Psoas muscle (tissue), 8 donors: ENCODE measurements around the gene TOMM7. TPM values are rescaled to one million over a fixed set of nuclear protein-coding genes. Genes with fewer than 3 reads are reported as not detected.

ENCODE experiments used
- ATAC-seq, 4 donors: fragments of 200-7000 bp; cut with Tn5 transposase; one replicate each; pipeline ENCODE4 v1.9.1; 2020; ENCODE audit warnings: moderate library complexity in 3 of 4, mild to moderate bottlenecking in 2 of 4
- DNase-seq, 2 donors: peaks; one replicate each; pipeline ENCODE4 v3.0.0-alpha.2; 2020
- H3K27ac ChIP-seq: fragments of 200-600 bp; one replicate; pipeline ENCODE4 v1.8.0; 2022
- H3K27me3 ChIP-seq, 3 donors: fragments of 200-600 bp in 1 of 3; one replicate each; pipeline versions ENCODE4 v1.6.1 to v1.8.0; 2013 to 2022; ENCODE audit warnings: low read length in 2 of 3, mild to moderate bottlenecking in 2 of 3, moderate library complexity in 1 of 3; ENCODE audit not compliant: insufficient read depth in 3 of 3
- H3K36me3 ChIP-seq, 2 donors: fragments of 200-600 bp in 1 of 2; one replicate each; pipeline versions ENCODE4 v1.6.1 to v1.8.0; 2013 to 2022; ENCODE audit warnings: low read depth in 1 of 2, mild to moderate bottlenecking in 1 of 2, moderate library complexity in 1 of 2; ENCODE audit not compliant: insufficient read depth in 1 of 2
- H3K4me1 ChIP-seq: fragments of 200-600 bp; one replicate; pipeline ENCODE4 v1.8.0; 2022
- H3K4me3 ChIP-seq: fragments of 200-600 bp; one replicate; pipeline ENCODE4 v1.8.0; 2022; ENCODE audit warnings: mild to moderate bottlenecking
- H3K9me3 ChIP-seq: fragments of 200-600 bp; one replicate; pipeline ENCODE4 v1.8.0; 2022
- CTCF ChIP-seq: fragments of 200-600 bp; IDR thresholded peaks from one replicate; pipeline ENCODE4 v1.8.0; 2022; ENCODE audit warnings: antibody characterized with exemption
- WGBS, 3 donors: extraction: QIAGEN DNeasy Blood & Tissue Kit; methylation state at CpG; one replicate each; pipeline versions ENCODE4 v1.1.6 to v1.1.7; 2013; 5-methylcytosine and 5-hydroxymethylcytosine counted together
- intact Hi-C, 2 donors: fragments of 100-400 bp; cut with DNase I; formaldehyde crosslinking; loops; one replicate each; pipeline versions ENCODE4 v1.11.0 to v1.14.2; 2022
- polyA plus RNA-seq, 3 donors: library from polyadenylated mRNA; stranded (reverse); fragments of 200-250 nt; gene quantifications; one replicate each; pipeline ENCODE4 v1.2.3, GENCODE V29; 2013
- total RNA-seq, 4 donors: library from RNA; stranded (reverse); fragmentation: NEBNext Ultra II Directional in 2 of 4; extraction: Animal tissue kit (Norgen Biotek cat#: 25700) in 2 of 4; gene quantifications; one replicate each; pipeline versions ENCODE4 v1.2.1 to v1.2.4, GENCODE V29; 2021 to 2023
- donor health status: healthy with polysubstance abuse.
- donor health status: DM: no; HTN: no; CAD: no; lungs with moderate emphysema.
- donor health status: Bipolar disorder and iron deficiency.
- donor health status: healthy.
- donor health status: DM: yes; HTN: yes; CAD: no.
- donor health status: DM: no; HTN: no; CAD: no.
- donor health status: DM: no; HTN: no; CAD: no.
- donor health status: DM: yes; HTN: yes; CAD: no.

The TOMM7 gene
- total and polyA plus RNA-seq, 7 donors = 401 to 791 (median 668) TPM

GRCh38 chr7:22864301-22864700, 41.7 kb upstream of the TOMM7 start:
- ATAC-seq (no peak), DNase-seq (no peak)
- Histone ChIP-seq H3K4me1 (peaks cover 15% of the 10 kb centered on the region), H3K4me3 (no peak overlapping the region), H3K9me3 (no peaks in the 10 kb centered on the region), H3K27me3 (no peaks in the 10 kb centered on the region), H3K27ac (peak overlapping the region; percentile 48), H3K36me3 (peaks cover 0 to 20% of the 10 kb centered on the region in 2 donors)
- TF ChIP-seq CTCF = no peak
- intact Hi-C loops = loop anchor here in 1 of 2 donors (5.0 kb wide), 2 partner anchors 193 to 302 kb away; no protein-coding TSS in a partner anchor
- 78 to 100% (median 91%) methylated on average over 1 of the region's 1 CpG for WGBS, 3 donors

- ATAC-seq (no peak), DNase-seq (no peak)
- H3K9me3 ChIP-seq = no peaks in the 10 kb centered on the region
- peaks cover 25% of the 10 kb centered on the region for H3K4me1 ChIP-seq
- no peaks in the 10 kb centered on the region for H3K27me3 ChIP-seq
- H3K36me3 ChIP-seq = peaks cover 0 to 24% of the 10 kb centered on the region in 2 donors
- no peak overlapping the region for H3K4me3 ChIP-seq
- intact Hi-C loops = loop anchor here in 1 of 2 donors (5.0 kb wide), 2 partner anchors 194 to 301 kb away; no protein-coding TSS in a partner anchor
- 90 to 93% (median 91%) methylated on average over 8 of the region's 8 CpGs for WGBS, 3 donors
- TF ChIP-seq CTCF = no peak
- H3K27ac ChIP-seq = no peak overlapping the region
These were observed 40.7 kb upstream of the TOMM7 start for GRCh38 chr7:22863156-22863899.

GRCh38 chr7:22861576-22861975, 38.9 kb upstream of the TOMM7 start:
- Histone ChIP-seq H3K27me3 (no peaks in the 10 kb centered on the region), H3K27ac (peak overlapping the region; percentile 97), H3K9me3 (no peaks in the 10 kb centered on the region), H3K36me3 (peaks cover 0 to 42% of the 10 kb centered on the region in 2 donors), H3K4me3 (no peak overlapping the region), H3K4me1 (peaks cover 30% of the 10 kb centered on the region)
- ATAC-seq (no peak), DNase-seq (no peak)
- WGBS, 3 donors = 93 to 96% (median 95%) methylated on average over 2 of the region's 2 CpGs
- intact Hi-C loops = loop anchor here in 1 of 2 donors (5.0 kb wide), 2 partner anchors 196 to 299 kb away; no protein-coding TSS in a partner anchor
- no peak for TF ChIP-seq CTCF

GRCh38 chr7:22860784-22861482, 38.3 kb upstream of the TOMM7 start:
- WGBS, 3 donors = 50 to 56% (median 53%) methylated on average over 4 of the region's 4 CpGs
- Histone ChIP-seq H3K27ac (peak overlapping the region; percentile 97), H3K4me3 (no peak overlapping the region), H3K9me3 (no peaks in the 10 kb centered on the region), H3K36me3 (peaks cover 0 to 47% of the 10 kb centered on the region in 2 donors), H3K4me1 (peaks cover 30% of the 10 kb centered on the region), H3K27me3 (no peaks in the 10 kb centered on the region)
- peak; percentile 68 for TF ChIP-seq CTCF
- ATAC-seq (peak; percentile 45 to 71 (median 53)), DNase-seq (no peak)
- intact Hi-C loops = loop anchor here in 1 of 2 donors (5.0 kb wide), 2 partner anchors 196 to 299 kb away; no protein-coding TSS in a partner anchor
